Thymus (tissue), 11 donors: ENCODE data around the gene S100A10. TPM values are rescaled to one million over a fixed set of nuclear protein-coding genes. Genes with fewer than 3 reads are reported as not detected.

ENCODE experiments used
- DNase-seq, 9 donors: peaks; one replicate each; pipeline ENCODE4 v3.0.0-alpha.2; 2013; ENCODE audit warnings: low spot score in 9 of 9, low read depth in 6 of 9, missing footprints in 1 of 9
- H3K27ac ChIP-seq, 2 donors: one replicate each; pipeline ENCODE4 v1.5.1; 2013; ENCODE audit warnings: control low read depth in 1 of 2, low read depth in 1 of 2, low read length in 1 of 2, mild to moderate bottlenecking in 1 of 2, moderate library complexity in 1 of 2
- H3K27me3 ChIP-seq, 2 donors: one replicate each; pipeline ENCODE4 v1.5.1; 2013; ENCODE audit warnings: low read length in 1 of 2; ENCODE audit not compliant: control insufficient read depth in 2 of 2, insufficient read depth in 1 of 2
- H3K36me3 ChIP-seq, 2 donors: one replicate each; pipeline ENCODE4 v1.5.1; 2013; ENCODE audit warnings: low read length in 1 of 2, mild to moderate bottlenecking in 1 of 2, moderate library complexity in 1 of 2; ENCODE audit not compliant: control insufficient read depth in 2 of 2, insufficient read depth in 2 of 2
- H3K4me1 ChIP-seq, 2 donors: one replicate each; pipeline ENCODE4 v1.5.1; 2013; ENCODE audit warnings: low read length in 2 of 2; ENCODE audit not compliant: control insufficient read depth in 2 of 2, insufficient read depth in 2 of 2
- H3K4me3 ChIP-seq, 2 donors: one replicate each; pipeline ENCODE4 v1.5.1; 2013; ENCODE audit warnings: low read length in 2 of 2, control low read depth in 1 of 2, mild to moderate bottlenecking in 1 of 2
- H3K9me3 ChIP-seq, 2 donors: one replicate each; pipeline ENCODE4 v1.5.1; 2013; ENCODE audit warnings: low read length in 1 of 2, mild to moderate bottlenecking in 1 of 2; ENCODE audit not compliant: control insufficient read depth in 2 of 2, insufficient read depth in 1 of 2
- WGBS: extraction: QIAGEN DNeasy Blood & Tissue Kit; methylation state at CpG from one replicate; pipeline ENCODE4 v1.1.7; 2013; 5-methylcytosine and 5-hydroxymethylcytosine counted together
- polyA plus RNA-seq: library from polyadenylated mRNA; stranded (reverse); fragments of 200-250 nt; gene quantifications from one replicate; pipeline ENCODE4 v1.2.3, GENCODE V29; 2013
- total RNA-seq: library from RNA; stranded (reverse); fragments of 120-200 nt; gene quantifications from one replicate; pipeline ENCODE4 v1.2.4, GENCODE V29; 2013
- donor health status: healthy.

S100A10 gene
- total and polyA plus RNA-seq, 2 donors = 46.1 to 592 TPM

DNA sequence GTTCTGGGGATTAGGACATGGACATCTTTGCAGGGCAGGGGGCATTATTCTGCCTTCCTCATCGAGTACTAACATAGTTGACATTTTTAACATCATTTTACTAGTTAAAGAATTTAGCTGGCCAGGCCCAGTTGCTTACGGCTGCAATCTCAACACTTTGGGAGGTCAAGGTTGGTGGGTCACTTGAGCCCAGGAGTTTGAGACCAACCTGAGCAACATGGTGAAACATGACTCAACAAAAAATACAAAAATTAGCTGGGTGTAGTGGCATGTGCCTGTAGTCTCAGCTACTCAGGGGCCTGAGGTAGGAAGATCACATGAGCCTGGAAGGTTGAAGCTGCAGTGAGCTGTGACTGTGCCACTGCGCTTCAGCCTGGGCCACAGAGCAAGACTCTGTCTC lies 54.5 kb downstream of the S100A10 start:
- Histone ChIP-seq H3K4me3 (no peak overlapping the region), H3K4me1 (no peaks in the 10 kb centered on the region), H3K36me3 (no peaks in the 10 kb centered on the region), H3K27me3 (peaks cover 0 to 6% of the 10 kb centered on the region in 2 donors), H3K27ac (no peak overlapping the region), H3K9me3 (no peaks in the 10 kb centered on the region)
- WGBS = 96% methylated on average over 3 of the region's 3 CpGs
- no peak for DNase-seq

DNA sequence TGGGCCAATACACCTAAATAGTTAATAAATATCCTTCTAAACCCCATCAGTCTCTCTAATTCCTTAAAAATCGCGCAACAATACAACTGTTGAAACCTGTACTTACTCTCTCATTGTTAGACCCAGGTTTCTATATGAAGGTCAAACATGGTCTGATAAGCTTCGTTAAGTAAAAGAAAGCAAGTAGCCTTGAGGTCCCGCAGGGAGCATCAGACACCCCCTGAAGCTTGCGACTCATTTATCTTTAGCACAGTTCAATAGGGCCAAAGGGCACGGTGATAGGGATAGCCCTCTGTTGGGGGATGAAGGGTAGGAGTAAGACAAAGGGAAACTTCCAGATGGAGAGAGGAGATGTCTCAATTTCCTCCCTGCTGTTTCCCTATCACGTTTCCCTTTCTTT lies 57.0 kb downstream of the S100A10 start:
- H3K9me3 ChIP-seq = no peaks in the 10 kb centered on the region
- H3K36me3 ChIP-seq = no peaks in the 10 kb centered on the region
- WGBS = 93% methylated on average over 7 of the region's 7 CpGs
- no peak for DNase-seq
- peaks cover 0 to 6% of the 10 kb centered on the region in 2 donors for H3K27me3 ChIP-seq
- no peak overlapping the region for H3K4me3 ChIP-seq
- no peaks in the 10 kb centered on the region for H3K4me1 ChIP-seq
- no peak overlapping the region for H3K27ac ChIP-seq

DNA sequence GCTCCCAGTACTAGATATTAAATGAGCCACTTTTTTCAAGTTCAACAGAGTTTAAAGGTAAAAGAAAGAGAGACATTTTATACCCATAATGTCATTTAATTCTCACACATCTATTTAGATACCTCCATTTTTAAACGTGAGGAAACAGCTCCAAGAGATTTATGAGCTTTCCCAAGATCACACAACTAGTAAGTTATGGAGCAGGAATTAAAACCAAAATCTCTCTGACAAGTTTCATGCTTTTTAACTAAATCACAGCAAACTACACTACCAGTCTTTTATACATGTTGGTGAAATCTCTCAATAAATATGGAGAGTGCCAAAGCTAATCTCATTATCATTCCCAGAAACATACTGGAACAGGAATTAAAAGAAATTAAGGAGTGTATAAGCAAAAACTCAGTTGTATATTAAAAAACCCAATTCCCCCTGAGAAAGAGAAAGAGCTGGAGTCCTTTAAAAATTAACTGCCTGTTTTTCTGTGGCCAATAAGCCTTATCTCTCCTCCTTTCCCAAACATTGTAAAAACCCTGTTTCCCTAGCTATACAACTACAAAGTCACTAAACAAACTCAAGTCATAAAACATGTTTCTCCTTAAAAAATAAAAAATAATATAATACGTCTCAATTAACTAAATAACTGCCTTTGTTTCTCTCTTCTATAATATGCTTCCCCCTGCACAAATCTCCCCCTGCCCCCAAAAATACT lies 57.6 kb downstream of the S100A10 start:
- WGBS = 81% methylated on average over 2 of the region's 2 CpGs
- peaks cover 0 to 6% of the 10 kb centered on the region in 2 donors for H3K27me3 ChIP-seq
- no peak overlapping the region for H3K4me3 ChIP-seq
- no peaks in the 10 kb centered on the region for H3K4me1 ChIP-seq
- H3K9me3 ChIP-seq = no peaks in the 10 kb centered on the region
- no peak overlapping the region for H3K27ac ChIP-seq
- no peaks in the 10 kb centered on the region for H3K36me3 ChIP-seq
- no peak for DNase-seq

DNA sequence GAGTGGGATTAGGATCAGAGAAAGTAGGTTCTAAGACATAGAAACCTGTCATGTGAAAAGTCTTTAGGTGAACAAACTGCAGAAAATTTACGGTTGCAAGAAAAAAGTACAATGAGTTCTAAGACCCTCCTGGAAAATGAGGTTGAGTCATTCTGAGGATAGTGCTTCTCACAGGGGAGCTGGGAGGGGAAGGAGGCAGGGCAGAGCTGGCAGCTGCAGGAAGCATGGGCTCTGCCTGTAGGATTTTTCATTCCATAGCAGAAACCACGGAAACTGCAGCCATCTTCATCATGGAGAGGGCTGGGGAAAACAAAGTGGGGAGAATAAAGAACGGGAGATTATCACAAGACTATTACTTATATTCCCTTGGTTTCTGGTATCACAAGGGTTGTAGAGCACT lies 58.5 kb downstream of the S100A10 start:
- Histone ChIP-seq H3K4me1 (no peaks in the 10 kb centered on the region), H3K27me3 (peaks cover 0 to 6% of the 10 kb centered on the region in 2 donors), H3K36me3 (no peaks in the 10 kb centered on the region), H3K27ac (no peak overlapping the region), H3K9me3 (no peaks in the 10 kb centered on the region), H3K4me3 (no peak overlapping the region)
- no peak for DNase-seq
- WGBS = 94% methylated on average over 3 of the region's 3 CpGs

DNA sequence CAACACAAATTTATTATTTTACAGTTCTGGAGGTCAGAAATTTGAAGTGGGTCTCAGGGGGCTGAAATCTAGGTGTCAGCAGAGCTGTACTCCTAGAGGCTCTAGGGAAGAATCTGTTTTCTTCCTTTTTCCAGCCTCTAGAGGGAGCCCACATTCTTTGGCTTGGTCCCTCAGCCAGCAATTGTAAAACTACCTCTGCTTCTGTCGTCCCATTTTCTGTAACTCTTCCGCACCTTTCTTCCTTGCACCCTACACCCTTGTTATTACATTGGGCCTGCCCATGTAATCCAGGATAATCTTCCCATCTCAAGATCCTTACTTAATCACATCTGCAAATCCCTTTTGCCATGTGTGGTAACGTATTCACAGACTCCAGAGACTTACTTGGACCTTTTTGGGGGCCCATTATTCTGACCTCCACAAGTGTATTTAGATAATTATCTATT lies 59.6 kb downstream of the S100A10 start:
- DNase-seq = peak in 7 of 9 donors; percentile 32 to 75 (median 39)
- 51% methylated on average over 3 of the region's 3 CpGs for WGBS
- H3K27ac ChIP-seq = no peak overlapping the region
- no peaks in the 10 kb centered on the region for H3K4me1 ChIP-seq
- H3K27me3 ChIP-seq = peaks cover 0 to 6% of the 10 kb centered on the region in 2 donors
- H3K36me3 ChIP-seq = no peaks in the 10 kb centered on the region
- H3K4me3 ChIP-seq = no peak overlapping the region
- no peaks in the 10 kb centered on the region for H3K9me3 ChIP-seq

Other genes starting within 250 kb of the S100A10 start
- 113 TPM for gene MRPL9, start 230.4 kb downstream of the S100A10 start, total RNA-seq
- 75.3 TPM for gene MRPL9, start 230.4 kb downstream of the S100A10 start, polyA plus RNA-seq
- 11.3 TPM for gene TDRKH, start 203.4 kb downstream of the S100A10 start, total RNA-seq
- 6.5 TPM for gene TDRKH, start 203.4 kb downstream of the S100A10 start, polyA plus RNA-seq
- gene LINGO4, start 188.4 kb downstream of the S100A10 start, total RNA-seq = 0.52 TPM
- 0.14 TPM for gene LINGO4, start 188.4 kb downstream of the S100A10 start, polyA plus RNA-seq
- gene RORC, start 162.1 kb downstream of the S100A10 start, total RNA-seq = 56.8 TPM
- gene RORC, start 162.1 kb downstream of the S100A10 start, polyA plus RNA-seq = 19.9 TPM
- 0.05 TPM for gene C2CD4D, start 154.0 kb downstream of the S100A10 start, total RNA-seq
- gene C2CD4D, start 154.0 kb downstream of the S100A10 start, polyA plus RNA-seq = 0.34 TPM
- gene THEM5, start 140.1 kb downstream of the S100A10 start, total RNA-seq = 0.09 TPM
- 1.5 TPM for gene THEM5, start 140.1 kb downstream of the S100A10 start, polyA plus RNA-seq
- gene THEM4, start 84.3 kb downstream of the S100A10 start, total RNA-seq = 6.9 TPM
- gene THEM4, start 84.3 kb downstream of the S100A10 start, polyA plus RNA-seq = 46.2 TPM
- gene S100A11, start 43.1 kb upstream of the S100A10 start, total RNA-seq = 195 TPM
- 1,404 TPM for gene S100A11, start 43.1 kb upstream of the S100A10 start, polyA plus RNA-seq
- gene TCHHL1, start 95.2 kb upstream of the S100A10 start, total RNA-seq = 0.05 TPM
- 0.16 TPM for gene TCHHL1, start 95.2 kb upstream of the S100A10 start, polyA plus RNA-seq
- gene TCHH, start 121.6 kb upstream of the S100A10 start, total RNA-seq = 0.05 TPM
- 1.4 TPM for gene TCHH, start 121.6 kb upstream of the S100A10 start, polyA plus RNA-seq
- 0.09 TPM for gene RPTN, start 165.4 kb upstream of the S100A10 start, total RNA-seq
- 3.2 TPM for gene RPTN, start 165.4 kb upstream of the S100A10 start, polyA plus RNA-seq
- gene HRNR, start 230.3 kb upstream of the S100A10 start, total RNA-seq = under 0.01 TPM
- 0.14 TPM for gene HRNR, start 230.3 kb upstream of the S100A10 start, polyA plus RNA-seq